ENCODE measurements around the gene GLG1.
"Not testable (repeated sequence)": the region's sequence is repeated elsewhere in the genome, so short reads cannot be mapped to it uniquely, and the experiment has no call there.

GLG1 gene

DNA sequence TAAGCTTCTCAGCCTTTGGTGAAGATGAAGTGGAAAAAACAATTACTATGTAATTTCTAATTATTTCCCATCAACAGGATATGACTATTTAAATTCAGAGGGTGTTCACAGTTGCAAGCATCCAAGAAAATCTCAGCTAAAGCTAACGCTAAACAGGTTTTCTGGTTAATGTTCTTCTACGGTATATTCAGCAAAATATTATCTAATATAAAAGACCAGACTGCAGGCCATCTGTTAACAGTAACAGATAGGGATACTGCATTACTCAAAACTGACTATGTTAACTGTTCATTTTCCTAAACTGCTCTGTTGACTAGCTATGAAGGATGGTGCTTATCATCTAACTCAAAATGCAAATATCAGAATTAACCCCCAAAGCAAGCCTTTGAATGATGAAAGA is 32.8 kb downstream of the GLG1 start:
- DNase-seq, result no peak

DNA sequence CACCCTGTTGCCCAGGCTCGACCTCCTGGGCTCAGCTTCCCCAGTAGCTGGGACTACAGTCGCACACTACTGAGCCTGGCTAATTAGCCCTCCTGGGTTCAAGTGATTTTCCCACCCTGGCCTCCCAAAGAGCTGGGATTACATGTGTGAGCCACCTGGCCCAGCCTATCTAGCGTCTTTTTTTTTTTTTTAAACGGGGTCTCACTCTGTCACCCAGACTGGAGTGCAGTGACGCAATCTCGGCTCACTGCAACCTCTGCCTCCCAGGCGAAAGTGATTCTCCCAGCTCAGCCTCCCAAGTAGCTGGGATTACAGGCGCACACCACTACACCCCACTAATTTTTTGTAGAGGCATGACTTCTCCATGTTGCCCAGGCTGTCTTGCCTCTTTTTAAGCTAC is 33.3 kb downstream of the GLG1 start:
- DNase-seq, result no peak

DNA sequence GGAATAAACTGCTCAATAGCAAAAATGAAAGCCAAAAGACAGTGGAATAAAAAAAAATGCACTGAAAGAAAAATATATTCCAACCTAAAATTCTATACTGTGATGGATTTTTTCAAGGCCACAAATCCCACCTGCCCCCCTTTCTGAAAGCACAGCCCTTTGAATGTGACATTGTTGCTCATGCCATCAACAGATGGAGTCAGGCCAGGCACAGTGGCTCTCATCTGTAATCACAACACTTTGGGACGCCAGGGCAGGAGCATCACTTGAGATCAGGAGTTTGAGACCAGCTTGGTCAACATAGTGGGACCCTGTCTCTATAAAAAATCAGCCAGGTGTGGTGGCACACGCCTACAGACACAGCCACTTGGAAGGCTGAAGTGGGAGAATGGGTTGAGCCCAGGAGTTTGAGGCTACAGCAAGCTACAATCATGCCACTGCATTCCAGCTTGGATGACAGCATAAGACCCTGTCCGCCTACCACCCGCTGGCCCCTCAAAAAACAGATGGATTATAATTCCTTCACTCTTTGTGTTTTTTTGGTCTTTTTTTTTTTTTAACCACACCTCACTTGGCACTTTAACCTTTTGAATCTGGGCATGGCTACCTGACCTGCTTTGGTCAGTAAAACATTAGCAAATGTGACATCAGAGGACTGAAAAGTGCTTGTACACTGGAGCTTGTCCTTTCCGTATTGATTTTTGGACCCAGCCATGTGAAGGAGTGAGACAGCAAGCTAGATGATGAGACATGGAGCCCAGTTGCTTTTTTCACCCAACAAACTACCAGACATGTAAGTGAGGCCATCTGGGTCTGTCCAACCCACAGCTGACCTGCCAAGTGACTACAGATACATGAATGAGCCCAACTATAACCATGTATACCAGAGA is 36.3 kb downstream of the GLG1 start:
- no peak for DNase-seq

DNA sequence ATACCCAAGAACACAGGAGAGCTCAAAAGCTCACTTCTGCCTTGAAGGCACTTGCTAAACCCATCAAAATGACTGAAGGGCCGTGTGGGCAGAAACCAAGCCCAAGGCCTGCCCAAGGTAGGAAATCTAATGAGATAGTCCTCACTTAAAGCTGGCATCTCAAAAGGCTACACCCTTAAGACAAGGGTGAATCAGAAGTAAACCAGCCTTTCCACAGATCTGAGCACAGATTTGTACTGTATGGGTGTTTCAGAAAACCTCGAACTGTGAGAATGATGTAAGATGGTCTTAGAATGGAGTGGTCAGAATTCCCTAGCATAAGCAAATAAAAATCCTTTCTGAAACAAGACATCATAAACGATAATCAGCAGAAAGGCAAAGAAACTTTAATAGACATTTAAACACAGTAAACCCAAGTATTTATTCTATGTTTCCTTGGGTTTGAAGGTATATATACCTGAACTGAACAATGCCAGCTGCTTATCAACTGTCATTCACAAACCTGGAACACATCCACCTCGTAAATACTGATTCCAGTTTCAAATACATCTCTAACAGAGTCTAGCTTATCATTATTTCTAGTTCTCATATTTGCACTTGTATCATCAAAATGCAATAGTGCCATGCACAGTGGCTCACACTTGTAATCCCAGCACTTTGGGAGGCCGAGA is 37.8 kb downstream of the GLG1 start:
- no peak for DNase-seq

DNA sequence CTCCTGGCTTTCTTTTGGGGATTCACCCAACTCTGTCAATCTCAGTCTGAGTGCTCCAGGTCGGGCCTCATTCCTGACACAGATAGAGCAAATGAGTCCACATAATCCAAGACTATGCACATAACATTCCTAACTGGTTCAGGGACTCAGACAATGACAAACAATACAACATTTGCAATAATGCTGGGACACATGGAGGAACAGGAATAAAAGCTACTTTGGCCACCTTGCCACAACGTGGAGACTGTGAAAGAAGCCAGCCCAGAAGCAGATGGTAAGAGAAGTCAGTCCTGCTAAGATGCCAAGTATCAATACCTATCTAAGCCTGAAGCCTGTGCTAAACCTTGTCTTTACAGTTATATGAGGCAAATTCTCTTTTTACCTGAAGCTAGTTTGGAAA is 39.0 kb downstream of the GLG1 start:
- DNase-seq, result no peak

DNA sequence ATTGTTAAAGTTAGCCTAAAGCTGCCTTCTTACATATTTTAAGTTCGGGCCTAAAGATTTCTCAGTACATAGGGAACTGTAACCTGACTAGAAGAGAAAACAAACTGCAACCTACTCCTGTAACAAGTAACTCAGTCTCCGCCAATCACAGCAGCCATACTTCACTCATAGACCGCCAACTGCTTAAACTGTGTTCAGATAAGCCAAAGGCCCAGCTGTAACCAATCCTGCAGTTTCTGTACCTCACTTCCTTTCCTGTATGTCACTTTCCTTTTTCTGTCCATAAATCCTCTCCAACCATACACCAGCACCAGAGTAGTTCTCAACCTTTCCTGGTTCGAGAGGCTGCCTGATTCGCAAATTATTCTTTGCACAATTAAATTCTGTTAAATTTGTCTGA is 41.5 kb downstream of the GLG1 start:
- DNase-seq, result no peak

DNA sequence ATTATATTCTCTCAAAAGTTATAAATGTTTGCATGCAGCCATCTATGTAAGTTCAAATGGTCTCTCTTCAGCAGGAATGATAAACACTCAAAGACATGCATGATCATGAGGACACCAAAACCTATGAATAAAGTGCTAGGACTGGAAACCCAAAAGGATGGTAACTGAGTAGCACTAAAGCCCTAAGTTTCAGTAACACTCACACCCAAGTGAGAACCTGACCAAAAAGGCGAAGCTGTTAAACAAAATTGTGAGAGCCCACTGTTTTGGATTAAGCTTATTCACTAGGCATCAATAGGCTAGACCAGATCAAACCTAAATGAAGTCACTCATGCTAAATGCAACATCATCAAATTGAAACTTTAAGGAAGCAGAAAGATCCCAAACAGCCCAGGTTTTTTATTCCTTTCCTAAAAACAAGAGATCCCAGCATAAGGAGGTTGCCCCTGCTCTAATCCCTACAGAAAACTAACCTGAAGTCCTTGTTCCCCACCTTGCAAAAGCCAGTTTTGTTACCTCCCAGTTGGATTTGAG is 42.4 kb downstream of the GLG1 start:
- DNase-seq, result no peak

DNA sequence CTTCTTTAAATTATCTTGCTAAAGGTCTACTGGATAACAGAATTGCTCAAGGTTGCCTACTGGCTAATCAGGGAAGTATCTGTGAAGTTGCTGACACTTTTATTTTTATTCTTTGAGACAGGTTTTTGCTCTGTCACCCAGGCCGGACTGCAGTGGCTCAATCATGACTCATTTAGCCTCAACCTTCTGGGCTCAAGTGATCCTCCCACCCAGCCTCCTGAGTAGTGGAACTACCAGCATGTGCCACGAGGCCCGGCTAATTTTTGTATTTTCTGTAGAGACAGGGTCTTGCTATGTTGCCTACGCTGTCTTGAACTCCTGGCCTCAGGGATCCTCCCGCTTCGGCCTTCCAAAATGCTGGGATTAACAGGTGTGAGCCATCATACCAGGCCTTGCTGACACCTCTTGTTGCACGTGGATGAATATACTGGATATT is 43.1 kb downstream of the GLG1 start:
- no peak for DNase-seq

DNA sequence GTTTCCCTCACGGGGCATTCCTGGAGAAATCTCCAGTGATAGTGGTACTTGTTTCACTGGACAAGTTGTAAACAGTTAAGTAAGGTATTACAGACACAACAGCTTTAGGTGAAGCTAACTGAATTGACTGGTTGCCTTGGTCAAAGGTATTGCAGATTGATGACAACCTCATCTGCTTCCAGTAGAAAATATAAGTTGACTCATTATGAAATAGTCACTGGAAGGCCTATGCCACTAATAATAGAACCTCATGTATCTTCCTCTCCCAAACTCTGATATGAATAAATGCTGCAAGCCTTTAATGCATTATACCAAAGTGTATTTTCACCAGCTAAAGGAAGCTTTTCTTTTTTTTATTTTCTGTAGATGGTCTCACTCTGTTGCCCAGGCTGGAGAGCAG is 44.8 kb downstream of the GLG1 start:
- DNase-seq, result no peak

DNA sequence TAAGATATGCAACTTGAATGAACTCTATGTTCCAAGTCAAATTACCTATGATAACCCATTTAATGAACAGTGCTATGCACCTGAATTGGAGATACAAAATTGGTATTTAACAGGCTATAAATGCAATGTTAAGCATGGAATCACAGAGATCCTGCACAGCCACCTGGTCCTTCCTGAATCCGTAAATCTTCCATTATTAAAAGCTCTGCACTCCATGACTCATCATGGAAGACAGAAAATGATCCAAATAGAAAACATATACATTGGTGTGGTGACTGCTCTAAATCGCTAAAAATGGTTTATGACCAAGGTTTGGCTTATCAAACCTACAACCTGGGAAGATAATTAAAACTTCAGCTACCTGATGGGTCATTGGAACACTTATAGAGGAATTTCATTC is 45.3 kb downstream of the GLG1 start:
- DNase-seq, result no peak

DNA sequence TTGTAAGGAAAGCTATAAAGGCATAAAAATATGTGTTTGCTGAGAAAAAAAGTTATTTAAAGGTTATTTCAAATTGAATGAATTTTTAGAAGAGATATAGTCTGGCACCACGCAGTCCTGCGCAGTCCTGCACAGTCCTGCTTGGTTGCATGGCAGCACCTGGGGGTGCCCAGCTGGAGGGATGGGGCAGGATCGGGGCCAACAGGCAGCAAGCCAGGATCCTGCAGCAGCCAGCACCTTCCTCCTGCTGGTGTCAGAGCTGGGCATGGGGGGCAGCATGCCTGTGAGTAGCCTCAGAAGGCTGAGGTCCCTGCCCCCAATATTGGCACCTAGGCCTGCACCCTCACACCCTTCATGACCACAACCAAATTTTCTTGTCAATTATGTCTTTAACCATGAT is 46.0 kb downstream of the GLG1 start:
- no peak for DNase-seq

DNA sequence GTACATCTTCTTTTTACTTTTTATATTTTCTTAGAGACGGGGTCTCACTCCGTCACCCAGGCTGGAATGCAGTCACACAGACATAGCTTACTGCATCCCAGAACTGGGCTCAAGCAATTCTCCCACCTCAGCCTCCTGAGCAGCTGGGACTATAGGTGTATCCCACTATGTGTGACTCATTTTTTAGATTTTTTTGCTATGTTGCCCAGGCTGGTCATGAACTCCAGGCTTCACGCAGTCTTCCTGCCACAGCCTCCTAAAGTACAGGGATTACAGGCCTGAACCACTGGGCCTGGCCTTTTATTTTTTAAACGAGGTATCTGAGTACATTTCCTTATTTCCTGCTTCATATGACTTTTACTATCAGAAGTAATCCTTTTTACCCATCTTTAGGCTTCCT is 48.0 kb downstream of the GLG1 start:
- DNase-seq, result no peak

DNA sequence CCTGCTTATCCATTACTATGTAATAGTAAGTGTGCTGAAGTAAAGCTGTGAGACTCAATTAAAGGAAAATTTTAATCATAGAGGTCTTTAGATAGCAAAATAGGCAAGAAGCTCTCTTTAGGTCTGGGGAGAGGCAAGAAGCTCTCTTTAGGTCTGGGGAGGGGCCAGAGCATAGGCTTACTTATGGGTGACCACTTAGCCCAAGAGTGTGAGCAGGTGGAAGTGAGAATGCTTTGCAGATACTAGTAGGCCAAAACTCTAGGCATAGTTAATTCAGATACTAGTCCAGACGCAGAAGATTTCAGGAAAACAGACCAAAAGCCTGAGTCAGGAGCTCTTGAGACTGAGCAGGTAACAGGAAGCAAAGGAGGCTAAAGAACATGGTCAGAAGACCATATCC is 49.6 kb downstream of the GLG1 start:
- no peak for DNase-seq

DNA sequence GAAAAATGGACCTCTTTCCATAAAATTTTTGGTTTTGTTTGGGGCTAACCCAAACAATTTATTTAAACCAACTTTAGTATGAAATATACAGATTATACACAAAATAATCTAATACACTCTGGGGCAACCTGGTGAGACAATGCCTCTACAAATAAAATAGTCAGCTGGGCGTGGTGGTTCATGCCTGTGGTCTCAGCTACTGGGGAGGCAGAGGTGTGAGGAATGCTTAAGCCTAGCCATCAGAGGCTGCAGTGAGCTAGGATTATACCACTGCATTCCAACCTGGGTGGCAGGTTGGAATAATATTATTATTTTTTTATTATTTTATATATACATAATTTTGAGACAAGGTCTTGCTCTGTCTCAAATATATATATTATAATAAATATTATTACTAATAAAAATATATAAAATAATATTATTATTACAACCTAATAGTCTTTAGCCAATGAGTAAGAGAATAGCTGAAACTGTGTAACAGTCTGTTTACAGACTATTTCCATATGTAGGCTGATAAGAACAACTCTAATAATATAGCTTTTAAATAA is 50.5 kb downstream of the GLG1 start:
- no peak for DNase-seq

DNA sequence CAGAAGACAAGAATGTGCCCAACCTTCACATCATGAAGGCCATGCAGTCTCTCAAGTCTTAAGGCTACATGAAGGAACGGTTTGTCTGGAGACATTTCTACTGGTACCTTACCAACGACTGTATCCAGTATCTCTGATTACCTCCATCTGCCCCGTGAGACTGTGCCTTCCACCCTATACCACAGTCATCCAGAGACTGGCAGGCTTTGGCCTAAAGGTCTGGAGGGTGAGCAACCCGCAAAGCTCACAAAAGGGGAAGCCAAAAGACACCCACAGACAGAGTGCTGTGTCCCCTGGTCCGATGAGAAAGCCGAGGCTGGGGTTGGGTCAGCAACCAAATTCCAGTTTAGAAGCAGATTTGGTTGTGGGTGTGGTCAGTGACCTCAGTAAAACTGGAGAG is 54.6 kb downstream of the GLG1 start:
- DNase-seq, result not testable (repeated sequence)

DNA sequence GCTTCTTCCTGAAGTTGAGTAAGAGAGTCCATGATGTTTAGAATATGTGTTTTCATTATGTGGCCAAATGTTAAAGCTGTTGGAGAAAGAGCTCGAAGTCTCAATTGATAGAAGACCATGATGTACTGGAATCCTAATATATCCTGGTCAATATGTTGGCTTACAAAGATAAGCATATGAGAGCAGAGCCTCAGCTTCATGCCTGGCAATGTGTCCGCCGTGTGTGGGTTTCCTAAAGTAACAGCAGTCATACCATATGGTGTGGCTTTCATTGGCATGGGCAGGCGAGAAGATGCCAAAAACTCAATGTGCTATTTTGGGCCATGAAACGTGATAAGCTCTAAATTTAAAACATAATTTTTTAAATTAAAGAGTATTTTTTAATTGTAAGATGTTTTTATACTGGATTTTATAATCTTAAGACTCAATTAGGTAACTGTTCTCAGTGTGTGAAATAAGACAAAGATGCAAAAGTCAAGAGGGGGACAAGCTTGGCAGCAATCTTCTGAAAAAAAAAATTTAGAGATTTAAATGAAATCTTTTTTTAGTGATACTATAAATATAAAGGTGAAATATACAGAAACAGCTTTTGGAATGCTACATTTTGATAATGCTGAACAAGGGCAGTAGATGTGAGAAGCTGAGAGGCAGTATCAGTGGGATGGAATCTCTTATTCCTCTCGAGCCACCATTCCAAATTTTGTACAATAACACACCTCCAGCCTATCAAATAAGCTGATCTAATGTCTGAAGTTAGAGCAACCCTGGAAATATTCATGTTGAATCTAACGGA is 56.5 kb downstream of the GLG1 start:
- DNase-seq, result not testable (repeated sequence)

DNA sequence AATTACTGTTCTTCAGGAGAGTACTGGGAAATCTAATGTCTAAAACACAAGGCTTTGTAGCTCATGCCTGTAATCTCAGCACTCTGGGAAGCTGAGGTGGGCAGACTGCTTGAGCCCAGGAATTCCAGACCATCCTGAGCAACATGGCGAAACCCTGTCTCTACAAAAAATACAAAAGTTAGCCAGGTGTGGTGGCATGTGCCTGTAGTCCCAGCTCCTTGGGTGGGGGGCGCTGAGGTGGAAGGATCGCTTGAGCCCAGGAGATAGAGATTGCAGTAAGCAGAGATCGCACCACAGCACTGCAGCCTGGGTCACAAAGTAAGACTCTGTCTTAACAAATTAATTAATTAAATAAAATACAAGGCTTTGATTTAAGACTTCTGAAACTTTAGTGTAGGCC is 60.8 kb downstream of the GLG1 start:
- DNase-seq, result not testable (repeated sequence)

DNA sequence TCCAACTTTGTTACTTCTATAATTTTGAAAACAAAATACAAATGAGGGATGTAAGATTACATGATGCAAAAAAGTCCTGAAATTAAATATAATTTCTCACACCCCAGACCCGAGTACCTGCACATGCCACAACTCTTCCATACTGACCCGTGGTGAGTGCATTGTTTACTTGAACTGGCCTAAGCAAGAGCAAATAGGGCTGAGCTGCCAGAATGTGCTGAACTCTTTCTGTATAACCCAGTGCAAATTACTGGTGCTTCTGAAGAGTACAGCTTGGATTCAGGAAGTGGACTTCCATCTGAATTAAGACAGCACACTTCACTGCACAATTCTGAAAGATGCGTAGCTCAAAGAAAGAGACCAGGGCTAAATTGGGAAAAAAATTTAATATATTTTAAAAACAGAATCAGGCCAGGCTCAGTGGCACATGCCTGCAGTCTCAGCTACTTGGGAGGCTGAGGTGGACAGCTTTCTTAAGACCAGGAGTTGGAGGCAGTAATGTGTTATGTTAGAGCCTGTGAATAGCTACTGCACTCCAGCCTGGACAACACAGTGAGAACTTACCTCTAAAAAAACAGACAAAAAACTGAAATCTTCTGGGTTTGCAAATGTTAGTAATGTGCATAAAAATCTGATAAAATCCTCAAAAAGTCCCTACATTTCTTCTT is 63.9 kb downstream of the GLG1 start:
- not testable (repeated sequence) for DNase-seq

DNA sequence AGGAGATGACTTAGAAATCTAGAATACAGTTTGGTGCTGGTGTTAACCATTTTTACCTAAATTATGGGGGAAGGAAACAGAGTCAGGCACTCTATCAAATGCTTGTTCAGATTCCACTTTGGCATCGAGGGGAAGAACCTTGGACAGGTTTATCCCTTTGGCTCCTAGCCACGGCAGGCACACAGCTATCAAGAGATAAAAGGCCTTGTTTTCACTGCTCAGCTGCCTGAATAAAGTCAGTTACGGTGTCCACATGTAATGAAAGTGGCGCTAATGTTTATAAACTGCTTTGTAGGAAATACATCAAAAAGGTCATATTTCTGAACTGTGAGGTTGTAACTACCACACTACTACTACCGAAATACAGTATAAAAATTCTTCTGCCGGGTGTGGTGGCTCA is 66.3 kb downstream of the GLG1 start:
- DNase-seq, result not testable (repeated sequence)

DNA sequence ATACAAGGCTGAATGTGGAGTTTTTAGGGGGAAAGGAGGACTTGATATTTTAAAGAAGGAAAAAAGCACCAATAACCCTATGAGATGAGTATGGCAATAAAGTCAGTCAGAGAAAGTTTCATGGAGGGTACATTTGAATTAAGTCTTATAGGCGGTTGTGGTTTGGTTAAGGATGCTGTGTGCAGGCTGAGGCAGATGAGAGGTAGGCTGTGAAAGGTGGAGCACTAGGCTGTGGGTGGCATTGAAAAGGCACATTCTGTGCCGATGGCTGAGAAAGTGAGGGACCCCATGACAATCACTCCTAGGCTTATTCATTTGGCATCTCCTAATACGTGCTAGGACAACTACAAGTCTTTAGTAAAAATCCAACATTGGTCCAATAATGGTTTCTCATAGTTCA is 68.1 kb downstream of the GLG1 start:
- DNase-seq, result not testable (repeated sequence)

DNA sequence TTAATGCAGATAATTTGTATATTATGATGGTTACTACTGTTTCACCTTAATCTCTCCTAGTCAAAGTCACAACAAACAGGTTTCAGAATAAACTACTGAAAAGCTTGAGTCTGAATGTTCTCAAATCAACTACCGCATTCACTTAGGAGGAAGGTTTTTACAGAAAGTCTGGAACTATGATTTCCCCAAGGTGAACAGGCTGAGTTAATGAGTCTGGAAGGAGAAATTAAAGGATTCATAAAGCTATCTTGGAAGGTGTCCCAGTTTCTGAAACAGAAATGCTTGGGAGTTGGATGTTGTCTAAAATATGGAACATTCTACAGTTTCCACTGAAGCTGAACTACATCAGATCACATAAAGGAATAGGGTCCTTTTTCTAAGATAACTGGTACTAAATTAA is 69.2 kb downstream of the GLG1 start:
- DNase-seq, result not testable (repeated sequence)

DNA sequence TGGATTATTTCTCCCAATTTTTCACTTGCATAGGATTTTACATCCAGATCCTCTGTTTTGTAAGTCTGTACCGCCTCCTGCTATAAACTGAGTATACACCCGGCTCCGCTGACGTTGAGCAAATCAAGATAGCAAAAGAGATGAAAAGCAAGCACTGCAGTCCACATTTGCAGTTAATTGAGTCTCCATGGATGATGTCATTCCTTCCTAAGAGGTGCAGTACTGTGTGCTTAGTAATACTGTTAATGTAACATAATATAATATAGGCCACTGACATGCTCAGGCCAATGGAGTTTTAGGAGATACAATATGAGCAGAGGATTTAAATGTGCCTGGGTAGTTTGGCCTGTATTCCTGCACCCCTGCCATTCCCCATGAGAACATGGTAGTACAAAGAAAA is 72.3 kb downstream of the GLG1 start:
- not testable (repeated sequence) for DNase-seq

All from CD4-positive, alpha-beta T cell treated with Interleukin-17A for 1 hour (primary cell).